HEK293 (cell line): ENCODE measurements around the gene DCLK1.

Source experiments
- EGR2 ChIP-seq: fragments of 450-650 bp; formaldehyde crosslinking; IDR thresholded peaks from 2 replicates; pipeline ENCODE4 v1.5.1; 2016; ENCODE audit warnings: low read depth, missing biosample characterization, missing genetic modification characterization
- GLIS1 ChIP-seq: fragments of 450-650 bp; formaldehyde crosslinking; IDR thresholded peaks from 2 replicates; pipeline ENCODE4 v1.5.1; 2016; ENCODE audit warnings: missing biosample characterization, missing genetic modification characterization
- KLF1 ChIP-seq: fragments of 450-650 bp; formaldehyde crosslinking; IDR thresholded peaks from 2 replicates; pipeline ENCODE4 v1.5.1; 2016; ENCODE audit warnings: missing biosample characterization, missing genetic modification characterization
- KLF8 ChIP-seq: fragments of 450-650 bp; formaldehyde crosslinking; IDR thresholded peaks from 2 replicates; pipeline ENCODE4 v1.5.1; 2016; ENCODE audit warnings: missing biosample characterization, missing genetic modification characterization
- PATZ1 ChIP-seq: fragments of 450-650 bp; formaldehyde crosslinking; IDR thresholded peaks from 2 replicates; pipeline ENCODE4 v1.5.1; 2016; ENCODE audit warnings: missing biosample characterization, missing genetic modification characterization
- PRDM1 ChIP-seq: fragments of 450-650 bp; formaldehyde crosslinking; IDR thresholded peaks from 2 replicates; pipeline ENCODE4; 2016; ENCODE audit warnings: missing biosample characterization, missing genetic modification characterization
- PRDM10 ChIP-seq: fragments of 450-650 bp; formaldehyde crosslinking; IDR thresholded peaks from 2 replicates; pipeline ENCODE4 v1.5.1; 2016; ENCODE audit warnings: missing biosample characterization, missing genetic modification characterization
- SCRT1 ChIP-seq: fragments of 450-650 bp; formaldehyde crosslinking; IDR thresholded peaks from 2 replicates; pipeline ENCODE4 v1.5.1; 2016; ENCODE audit warnings: missing biosample characterization, missing genetic modification characterization, borderline replicate concordance
- SETDB1 ChIP-seq: IDR thresholded peaks from one replicate; pipeline ENCODE4 v1.6.1; 2017; ENCODE audit warnings: mild to moderate bottlenecking, low read length, moderate library complexity, mixed read lengths; ENCODE audit not compliant: insufficient read length
- SP2 ChIP-seq: fragments of 450-650 bp; formaldehyde crosslinking; IDR thresholded peaks from 2 replicates; pipeline ENCODE4 v1.5.1; 2016; ENCODE audit warnings: missing biosample characterization, missing genetic modification characterization
- TRIM28 ChIP-seq: IDR thresholded peaks from 2 replicates; pipeline ENCODE4 v1.6.1; 2011; ENCODE audit warnings: low read length, control low read depth, borderline replicate concordance
- ZBTB48 ChIP-seq: fragments of 450-650 bp; formaldehyde crosslinking; IDR thresholded peaks from 2 replicates; pipeline ENCODE4 v1.5.1; 2016; ENCODE audit warnings: missing biosample characterization, missing genetic modification characterization
- ZBTB8A ChIP-seq: fragments of 450-650 bp; formaldehyde crosslinking; IDR thresholded peaks from 2 replicates; pipeline ENCODE4 v1.5.1; 2016; ENCODE audit warnings: missing biosample characterization, missing genetic modification characterization
- ZEB2 ChIP-seq: fragments of 450-650 bp; formaldehyde crosslinking; IDR thresholded peaks from 2 replicates; pipeline ENCODE4 v1.5.1; 2016; ENCODE audit warnings: missing biosample characterization, missing genetic modification characterization
- ZFHX2 ChIP-seq: fragments of 450-650 bp; formaldehyde crosslinking; conservative IDR thresholded peaks from 2 replicates; pipeline ENCODE4 v1.5.1; 2016; ENCODE audit warnings: missing biosample characterization, missing genetic modification characterization
- ZNF10 ChIP-seq: fragments of 450-650 bp; formaldehyde crosslinking; IDR thresholded peaks from 2 replicates; pipeline ENCODE4 v1.5.1; 2017; ENCODE audit warnings: missing biosample characterization, missing genetic modification characterization
- ZNF132 ChIP-seq: fragments of 450-650 bp; formaldehyde crosslinking; IDR thresholded peaks from 2 replicates; pipeline ENCODE4 v1.5.1; 2017; ENCODE audit warnings: missing biosample characterization, missing genetic modification characterization, borderline replicate concordance
- ZNF175 ChIP-seq: fragments of 450-650 bp; formaldehyde crosslinking; IDR thresholded peaks from 2 replicates; pipeline ENCODE4 v1.5.1; 2016; ENCODE audit warnings: missing biosample characterization, missing genetic modification characterization
- ZNF211 ChIP-seq: fragments of 450-650 bp; formaldehyde crosslinking; IDR thresholded peaks from 2 replicates; pipeline ENCODE4 v1.5.1; 2016; ENCODE audit warnings: low read depth, missing biosample characterization, missing genetic modification characterization
- ZNF335 ChIP-seq: fragments of 450-650 bp; formaldehyde crosslinking; conservative IDR thresholded peaks from 2 replicates; pipeline ENCODE4 v1.5.1; 2016; ENCODE audit warnings: missing biosample characterization, missing genetic modification characterization
- ZNF391 ChIP-seq: fragments of 450-650 bp; formaldehyde crosslinking; IDR thresholded peaks from 2 replicates; pipeline ENCODE4 v1.5.1; 2016; ENCODE audit warnings: low read depth, missing biosample characterization, missing genetic modification characterization, borderline replicate concordance
- ZNF404 ChIP-seq: fragments of 450-650 bp; formaldehyde crosslinking; IDR thresholded peaks from 2 replicates; pipeline ENCODE4 v1.5.1; 2017; ENCODE audit warnings: missing biosample characterization, missing genetic modification characterization
- ZNF544 ChIP-seq: fragments of 450-650 bp; formaldehyde crosslinking; IDR thresholded peaks from 2 replicates; pipeline ENCODE4 v1.5.0; 2017; ENCODE audit warnings: missing biosample characterization, missing genetic modification characterization
- ZNF596 ChIP-seq: fragments of 450-650 bp; IDR thresholded peaks from 2 replicates; pipeline ENCODE4 v1.5.0; 2018; ENCODE audit warnings: missing biosample characterization, mild to moderate bottlenecking, missing genetic modification characterization, moderate library complexity
- TF ChIP-seq, protein P1 (sequence below): fragments of 450-650 bp; formaldehyde crosslinking; optimal IDR thresholded peaks from 2 replicates; pipeline ENCODE3; 2016; ENCODE audit warnings: missing biosample characterization, mild to moderate bottlenecking, missing genetic modification characterization
- TF ChIP-seq, protein P2 (sequence below): fragments of 450-650 bp; formaldehyde crosslinking; IDR thresholded peaks from 2 replicates; pipeline ENCODE4 v1.5.1; 2016; ENCODE audit warnings: missing biosample characterization, missing genetic modification characterization
- TF ChIP-seq, protein P3 (sequence below): IDR thresholded peaks from 2 replicates; pipeline ENCODE4 v1.6.1; 2011; ENCODE audit warnings: mild to moderate bottlenecking, low read depth, low read length, borderline replicate concordance
- TF ChIP-seq, protein P4 (sequence below): fragments of 450-650 bp; formaldehyde crosslinking; IDR thresholded peaks from 2 replicates; pipeline ENCODE4 v1.5.0; 2017; ENCODE audit warnings: missing biosample characterization, missing genetic modification characterization, borderline replicate concordance

Gene DCLK1

DNA sequence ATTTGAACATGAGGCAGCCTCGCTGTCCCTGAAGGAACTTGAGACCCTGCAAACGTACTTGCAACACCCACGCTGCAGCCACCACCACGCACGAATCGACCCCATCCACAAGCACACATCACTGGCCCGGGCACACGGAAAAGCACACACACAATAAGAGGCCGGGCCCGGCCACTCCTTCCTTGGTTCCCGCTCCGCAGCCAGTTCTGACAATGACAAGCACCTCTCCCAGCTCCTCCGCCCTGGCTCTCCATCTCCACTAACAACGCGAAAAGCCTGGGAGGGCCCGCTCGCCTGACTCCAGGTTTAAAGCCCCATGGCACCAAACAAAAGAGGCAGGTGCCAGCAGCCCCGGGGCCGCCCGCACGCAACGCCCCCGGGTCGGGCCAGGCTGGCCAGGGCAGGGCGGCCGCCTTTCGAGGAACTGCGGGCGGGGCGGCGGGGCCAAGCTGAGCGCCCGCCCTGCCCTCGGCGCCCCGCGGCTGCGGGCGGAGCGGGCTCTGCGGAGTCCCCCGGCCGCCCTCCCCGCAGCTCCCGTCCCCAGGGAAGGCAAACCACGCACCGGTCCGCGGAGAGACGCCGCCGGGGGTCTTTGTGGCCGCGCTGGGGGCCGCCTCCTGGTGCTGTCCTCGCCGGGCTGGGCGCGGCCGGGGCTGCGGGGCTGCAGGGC, 495 bp downstream of the DCLK1 start (continued):
- TF ChIP-seq ZNF132 (tag by site-specific recombination) (no peak), PATZ1 (tag by site-specific recombination) (peak; percentile 20; the same call in 1 of the 2 replicates), SP2 (tag by site-specific recombination) (no peak), ZNF404 (tag by site-specific recombination) (no peak), ZNF175 (tag by site-specific recombination) (no peak), ZFHX2 (peak; percentile 66), GLIS1 (peak; percentile 70), ZBTB48 (tag by site-specific recombination) (no peak), ZNF544 (tag by site-specific recombination) (no peak), ZEB2 (tag by site-specific recombination) (no peak), SETDB1 (no peak), ZNF391 (tag by site-specific recombination) (no peak), ZNF335 (peak; percentile 54), KLF1 (no peak), ZNF10 (tag by site-specific recombination) (no peak; the same call in 1 of the 2 replicates), ZNF596 (tag by site-specific recombination) (no peak), EGR2 (tag by site-specific recombination) (peak; percentile 54), PRDM1 (tag by site-specific recombination) (no peak), ZNF211 (tag by site-specific recombination) (no peak), KLF8 (tag by site-specific recombination) (no peak), ZBTB8A (peak; percentile 12; the same call in 1 of the 2 replicates), TRIM28 (no peak), SCRT1 (tag by site-specific recombination) (no peak), PRDM10 (tag by site-specific recombination) (no peak)
- TF ChIP-seq, protein P1, sequence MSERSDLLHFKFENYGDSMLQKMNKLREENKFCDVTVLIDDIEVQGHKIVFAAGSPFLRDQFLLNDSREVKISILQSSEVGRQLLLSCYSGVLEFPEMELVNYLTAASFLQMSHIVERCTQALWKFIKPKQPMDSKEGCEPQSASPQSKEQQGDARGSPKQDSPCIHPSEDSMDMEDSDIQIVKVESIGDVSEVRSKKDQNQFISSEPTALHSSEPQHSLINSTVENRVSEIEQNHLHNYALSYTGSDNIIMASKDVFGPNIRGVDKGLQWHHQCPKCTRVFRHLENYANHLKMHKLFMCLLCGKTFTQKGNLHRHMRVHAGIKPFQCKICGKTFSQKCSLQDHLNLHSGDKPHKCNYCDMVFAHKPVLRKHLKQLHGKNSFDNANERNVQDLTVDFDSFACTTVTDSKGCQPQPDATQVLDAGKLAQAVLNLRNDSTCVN: no peak
- TF ChIP-seq, protein P2, sequence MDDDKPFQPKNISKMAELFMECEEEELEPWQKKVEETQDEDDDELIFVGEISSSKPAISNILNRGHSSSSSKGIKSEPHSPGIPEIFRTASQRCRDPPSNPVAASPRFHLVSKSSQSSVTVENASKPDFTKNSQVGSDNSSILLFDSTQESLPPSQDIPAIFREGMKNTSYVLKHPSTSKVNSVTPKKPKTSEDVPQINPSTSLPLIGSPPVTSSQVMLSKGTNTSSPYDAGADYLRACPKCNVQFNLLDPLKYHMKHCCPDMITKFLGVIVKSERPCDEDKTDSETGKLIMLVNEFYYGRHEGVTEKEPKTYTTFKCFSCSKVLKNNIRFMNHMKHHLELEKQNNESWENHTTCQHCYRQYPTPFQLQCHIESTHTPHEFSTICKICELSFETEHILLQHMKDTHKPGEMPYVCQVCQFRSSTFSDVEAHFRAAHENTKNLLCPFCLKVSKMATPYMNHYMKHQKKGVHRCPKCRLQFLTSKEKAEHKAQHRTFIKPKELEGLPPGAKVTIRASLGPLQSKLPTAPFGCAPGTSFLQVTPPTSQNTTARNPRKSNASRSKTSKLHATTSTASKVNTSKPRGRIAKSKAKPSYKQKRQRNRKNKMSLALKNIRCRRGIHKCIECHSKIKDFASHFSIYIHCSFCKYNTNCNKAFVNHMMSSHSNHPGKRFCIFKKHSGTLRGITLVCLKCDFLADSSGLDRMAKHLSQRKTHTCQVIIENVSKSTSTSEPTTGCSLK (tag by site-specific recombination): no peak
- TF ChIP-seq, protein P3, sequence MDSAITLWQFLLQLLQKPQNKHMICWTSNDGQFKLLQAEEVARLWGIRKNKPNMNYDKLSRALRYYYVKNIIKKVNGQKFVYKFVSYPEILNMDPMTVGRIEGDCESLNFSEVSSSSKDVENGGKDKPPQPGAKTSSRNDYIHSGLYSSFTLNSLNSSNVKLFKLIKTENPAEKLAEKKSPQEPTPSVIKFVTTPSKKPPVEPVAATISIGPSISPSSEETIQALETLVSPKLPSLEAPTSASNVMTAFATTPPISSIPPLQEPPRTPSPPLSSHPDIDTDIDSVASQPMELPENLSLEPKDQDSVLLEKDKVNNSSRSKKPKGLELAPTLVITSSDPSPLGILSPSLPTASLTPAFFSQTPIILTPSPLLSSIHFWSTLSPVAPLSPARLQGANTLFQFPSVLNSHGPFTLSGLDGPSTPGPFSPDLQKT: no peak
- TF ChIP-seq, protein P4, sequence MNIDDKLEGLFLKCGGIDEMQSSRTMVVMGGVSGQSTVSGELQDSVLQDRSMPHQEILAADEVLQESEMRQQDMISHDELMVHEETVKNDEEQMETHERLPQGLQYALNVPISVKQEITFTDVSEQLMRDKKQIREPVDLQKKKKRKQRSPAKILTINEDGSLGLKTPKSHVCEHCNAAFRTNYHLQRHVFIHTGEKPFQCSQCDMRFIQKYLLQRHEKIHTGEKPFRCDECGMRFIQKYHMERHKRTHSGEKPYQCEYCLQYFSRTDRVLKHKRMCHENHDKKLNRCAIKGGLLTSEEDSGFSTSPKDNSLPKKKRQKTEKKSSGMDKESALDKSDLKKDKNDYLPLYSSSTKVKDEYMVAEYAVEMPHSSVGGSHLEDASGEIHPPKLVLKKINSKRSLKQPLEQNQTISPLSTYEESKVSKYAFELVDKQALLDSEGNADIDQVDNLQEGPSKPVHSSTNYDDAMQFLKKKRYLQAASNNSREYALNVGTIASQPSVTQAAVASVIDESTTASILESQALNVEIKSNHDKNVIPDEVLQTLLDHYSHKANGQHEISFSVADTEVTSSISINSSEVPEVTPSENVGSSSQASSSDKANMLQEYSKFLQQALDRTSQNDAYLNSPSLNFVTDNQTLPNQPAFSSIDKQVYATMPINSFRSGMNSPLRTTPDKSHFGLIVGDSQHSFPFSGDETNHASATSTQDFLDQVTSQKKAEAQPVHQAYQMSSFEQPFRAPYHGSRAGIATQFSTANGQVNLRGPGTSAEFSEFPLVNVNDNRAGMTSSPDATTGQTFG (tag by site-specific recombination): no peak
